ENCODE results near the gene PSME2. TPM values are rescaled to one million over a fixed set of nuclear protein-coding genes. Genes with fewer than 3 reads are reported as not detected.

PSME2 gene
- total and polyA plus RNA-seq, 7 donors: 26.2 to 485 (median 43.5) TPM

DNA sequence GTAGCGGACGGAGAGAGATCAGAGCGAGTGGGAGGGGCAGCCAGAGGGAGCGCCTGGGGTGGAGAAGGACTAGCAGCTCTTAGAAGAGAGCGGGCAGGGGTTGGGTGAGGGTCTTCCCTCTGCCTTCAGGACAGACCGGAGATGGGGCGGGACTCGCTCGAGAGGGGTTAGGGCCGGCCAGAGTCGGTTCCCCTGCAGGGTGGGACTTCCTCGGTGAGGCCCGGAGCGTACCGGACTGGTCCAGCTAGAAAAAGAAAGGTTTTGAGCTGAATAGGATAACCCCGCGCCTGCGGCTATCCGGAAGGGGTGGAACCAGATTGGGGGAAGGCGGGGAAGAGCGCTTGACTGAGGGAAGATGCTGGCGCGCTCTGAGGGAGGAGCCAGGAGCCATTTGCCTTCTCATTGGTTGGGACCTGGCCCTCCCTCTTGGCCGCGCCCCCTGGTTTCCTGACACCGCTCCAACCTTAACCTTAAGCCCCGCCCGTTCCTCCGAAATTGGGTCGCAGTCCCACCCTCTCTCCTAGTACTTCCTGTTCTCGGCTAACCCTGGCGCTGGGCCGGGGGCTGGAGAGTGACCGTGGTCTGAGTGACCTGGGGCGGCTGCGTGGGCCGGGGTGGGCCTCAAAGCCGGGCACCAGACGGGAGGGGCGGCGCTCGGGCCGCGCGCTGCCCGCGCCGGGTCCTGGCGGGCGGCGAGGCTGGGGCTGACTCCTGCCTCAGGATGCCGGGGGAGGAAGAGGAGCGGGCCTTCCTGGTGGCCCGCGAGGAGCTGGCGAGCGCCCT lies 759 bp upstream of the PSME2 start, which contains the start of gene RNF31:
Gene RNF31 (plus strand): TSS at position 521 of the 783 bp plus-strand sequence. CDS start 201 bp downstream, at position 722.
- Histone ChIP-seq H3K27ac (peak within 1 kb of the TSS; percentile 92 to 96 (median 95)), H3K4me1 (peaks cover 0 to 46% (median 35%) of the 10 kb centered on the region in 4 donors), H3K27me3 (no peaks in the 10 kb centered on the region), H3K9me3 (no peaks in the 10 kb centered on the region), H3K4me3 (peak within 1 kb of the TSS; percentile 58 to 98 (median 77)), H3K36me3 (peaks cover 17 to 47% (median 32%) of the 10 kb centered on the region in 4 donors)
- peak; percentile 100 for DNase-seq
- TF ChIP-seq POLR2A (IDR thresholded peaks at IDR 0.05) (peak; percentile 32 to 70), POLR2AphosphoS5 (IDR thresholded peaks at IDR 0.05) (peak; percentile 63 to 85 (median 75)), EP300 (IDR thresholded peaks at IDR 0.05) (no peak)
- intact Hi-C loops (cut with DNase I): loop anchor here (2.0 to 10.0 kb wide), 4 partner anchors 14 to 842 kb away; partner anchors contain the start of genes BCL2L2, GMPR2, IRF9 and NEDD8
- WGBS, 2 donors: 0 to 1% methylated on average over 57 of the region's 57 CpGs

DNA sequence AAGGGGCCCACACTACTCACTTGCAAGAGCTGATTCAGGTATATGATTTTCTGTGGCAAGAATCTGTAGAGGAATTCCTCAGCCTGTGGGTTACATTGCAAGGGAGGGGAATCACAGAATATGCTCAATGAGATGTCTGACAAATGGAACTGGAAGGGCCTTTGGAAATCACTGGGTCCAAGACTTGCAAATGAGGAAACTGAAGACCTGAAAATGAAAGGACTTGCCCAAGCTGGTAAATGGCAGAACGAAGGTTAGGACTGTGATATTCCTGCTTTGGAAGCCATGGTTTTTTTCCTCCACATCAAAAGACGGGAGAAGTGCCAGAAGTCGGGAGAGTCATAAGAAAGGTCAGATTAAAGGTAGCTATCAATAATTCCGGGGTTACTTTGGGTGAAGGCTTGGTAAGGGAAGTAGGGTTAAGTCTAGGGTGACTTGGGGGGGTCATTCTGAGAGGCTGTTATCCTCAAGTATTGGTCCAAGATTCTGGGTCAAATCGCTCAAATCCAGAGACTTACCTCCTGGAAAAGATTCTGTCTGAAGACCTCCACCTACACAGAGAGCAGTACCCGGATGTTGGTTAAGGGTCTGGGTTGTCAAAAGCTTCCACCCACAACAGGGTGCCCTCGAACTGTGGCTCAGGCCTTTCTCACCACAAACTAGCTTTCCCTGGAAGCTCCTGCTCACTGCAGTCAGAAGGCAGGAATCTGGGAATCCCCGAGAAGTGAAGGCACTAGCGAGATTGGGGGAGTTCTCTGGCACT lies 539 bp downstream of the PSME2 start:
- peaks cover 0 to 52% (median 37%) of the 10 kb centered on the region in 4 donors for H3K4me1 ChIP-seq
- WGBS, 2 donors: 3 to 13% methylated on average over 9 of the region's 9 CpGs
- TF ChIP-seq EP300 (IDR thresholded peaks at IDR 0.05): no peak
- no peak for TF ChIP-seq POLR2A (IDR thresholded peaks at IDR 0.05)
- TF ChIP-seq, protein P1, sequence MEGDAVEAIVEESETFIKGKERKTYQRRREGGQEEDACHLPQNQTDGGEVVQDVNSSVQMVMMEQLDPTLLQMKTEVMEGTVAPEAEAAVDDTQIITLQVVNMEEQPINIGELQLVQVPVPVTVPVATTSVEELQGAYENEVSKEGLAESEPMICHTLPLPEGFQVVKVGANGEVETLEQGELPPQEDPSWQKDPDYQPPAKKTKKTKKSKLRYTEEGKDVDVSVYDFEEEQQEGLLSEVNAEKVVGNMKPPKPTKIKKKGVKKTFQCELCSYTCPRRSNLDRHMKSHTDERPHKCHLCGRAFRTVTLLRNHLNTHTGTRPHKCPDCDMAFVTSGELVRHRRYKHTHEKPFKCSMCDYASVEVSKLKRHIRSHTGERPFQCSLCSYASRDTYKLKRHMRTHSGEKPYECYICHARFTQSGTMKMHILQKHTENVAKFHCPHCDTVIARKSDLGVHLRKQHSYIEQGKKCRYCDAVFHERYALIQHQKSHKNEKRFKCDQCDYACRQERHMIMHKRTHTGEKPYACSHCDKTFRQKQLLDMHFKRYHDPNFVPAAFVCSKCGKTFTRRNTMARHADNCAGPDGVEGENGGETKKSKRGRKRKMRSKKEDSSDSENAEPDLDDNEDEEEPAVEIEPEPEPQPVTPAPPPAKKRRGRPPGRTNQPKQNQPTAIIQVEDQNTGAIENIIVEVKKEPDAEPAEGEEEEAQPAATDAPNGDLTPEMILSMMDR (IDR thresholded peaks at IDR 0.05): no peak
- no peak for TF ChIP-seq POLR2AphosphoS5 (IDR thresholded peaks at IDR 0.05)
- no peaks in the 10 kb centered on the region for H3K27me3 ChIP-seq
- intact Hi-C loops (cut with DNase I): loop anchor here (2.0 to 10.0 kb wide), 4 partner anchors 15 to 841 kb away; partner anchors contain the start of genes BCL2L2, GMPR2, IRF9 and NEDD8
- peaks cover 4 to 34% (median 20%) of the 10 kb centered on the region in 4 donors for H3K36me3 ChIP-seq
- no peaks in the 10 kb centered on the region for H3K9me3 ChIP-seq
- H3K4me3 ChIP-seq: peak overlapping the region; percentile 58 to 98 (median 77)
- H3K27ac ChIP-seq: peak overlapping the region; percentile 92 to 96 (median 95)
- DNase-seq: no peak

DNA sequence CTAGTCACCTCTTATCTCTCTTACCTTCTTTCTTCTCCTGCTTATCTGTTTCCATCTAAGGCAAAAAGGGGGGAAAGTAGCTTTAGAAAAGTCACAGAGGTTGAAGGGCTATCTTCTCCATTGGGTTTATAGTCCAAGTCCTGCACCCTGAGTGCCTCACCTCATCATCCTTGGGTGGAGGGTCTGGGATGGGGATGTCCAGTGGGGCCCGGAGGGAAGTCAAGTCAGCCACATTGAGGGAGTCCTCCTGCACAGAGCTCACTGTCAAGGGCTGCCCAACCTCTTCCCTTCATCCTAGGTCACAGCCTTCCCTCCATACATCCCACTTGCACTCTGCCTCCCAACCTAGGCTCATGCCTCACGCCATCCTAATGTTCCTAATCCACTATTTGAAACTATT lies 1.2 kb downstream of the PSME2 start:
- peak overlapping the region; percentile 92 to 96 (median 95) for H3K27ac ChIP-seq
- 88% methylated on average over 2 of the region's 2 CpGs for WGBS, 2 donors

DNA sequence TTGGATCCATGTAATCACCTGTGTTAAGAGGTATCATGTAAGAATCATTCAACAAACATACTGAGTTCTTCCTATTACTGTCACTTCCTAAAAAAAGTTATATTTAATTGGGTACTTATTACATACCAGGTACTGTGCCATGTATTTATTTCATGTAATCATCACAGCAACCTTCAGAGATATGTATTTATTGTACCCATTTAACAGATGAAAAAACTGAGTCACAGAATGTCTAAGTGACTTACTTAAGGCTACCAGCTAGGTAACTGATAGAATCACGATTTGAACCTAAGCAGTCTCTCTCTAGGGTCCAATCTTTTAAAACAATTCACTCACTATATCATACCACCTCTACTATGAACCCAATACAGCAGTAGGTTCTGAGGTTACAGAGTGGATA lies 2.0 kb downstream of the PSME2 start:
- Histone ChIP-seq H3K27me3 (no peaks in the 10 kb centered on the region), H3K27ac (no peak overlapping the region), H3K4me3 (no peak overlapping the region), H3K4me1 (peaks cover 0 to 61% (median 46%) of the 10 kb centered on the region in 4 donors), H3K9me3 (no peaks in the 10 kb centered on the region), H3K36me3 (peaks cover 0 to 23% (median 6%) of the 10 kb centered on the region in 4 donors)
- DNase-seq: no peak
- TF ChIP-seq POLR2A (IDR thresholded peaks at IDR 0.05) (no peak), EP300 (IDR thresholded peaks at IDR 0.05) (no peak), POLR2AphosphoS5 (IDR thresholded peaks at IDR 0.05) (no peak)
- TF ChIP-seq, protein P1 (IDR thresholded peaks at IDR 0.05): no peak
- intact Hi-C loops (cut with DNase I): loop anchor here (5.0 to 10.0 kb wide), 3 partner anchors 223 to 840 kb away; partner anchors contain the start of genes BCL2L2, NFATC4 and PPP1R3E
- 91 to 98% methylated on average over 1 of the region's 1 CpG for WGBS, 2 donors

More for the DNA sequence above, 1.2 kb downstream of the PSME2 start:
- TF ChIP-seq POLR2A (IDR thresholded peaks at IDR 0.05) (no peak), EP300 (IDR thresholded peaks at IDR 0.05) (no peak), POLR2AphosphoS5 (IDR thresholded peaks at IDR 0.05) (no peak)
- TF ChIP-seq, protein P1 (IDR thresholded peaks at IDR 0.05): no peak
- no peak for DNase-seq
- Histone ChIP-seq H3K4me3 (no peak overlapping the region), H3K36me3 (peaks cover 3 to 28% (median 13%) of the 10 kb centered on the region in 4 donors), H3K27me3 (no peaks in the 10 kb centered on the region), H3K4me1 (peaks cover 0 to 59% (median 42%) of the 10 kb centered on the region in 4 donors), H3K9me3 (no peaks in the 10 kb centered on the region)
- intact Hi-C loops (cut with DNase I): loop anchor here (5.0 to 10.0 kb wide), 3 partner anchors 87 to 840 kb away; partner anchors contain the start of genes BCL2L2, GMPR2, NEDD8 and PPP1R3E
